Upper lobe of left lung (tissue), 4 donors: ENCODE data around the gene HCAR2.

Experiments
- EP300 ChIP-seq, 4 donors: sonication (generic); formaldehyde crosslinking; IDR thresholded peaks; one replicate each; pipeline ENCODE4 v1.5.1; 2017; ENCODE audit warnings: antibody characterized with exemption in 4 of 4, control low read depth in 2 of 4
- POLR2A ChIP-seq, 4 donors: fragments of 450-650 bp; IDR thresholded peaks; one replicate each; pipeline ENCODE4 v1.5.1; 2016 to 2017; ENCODE audit warnings: antibody characterized with exemption in 4 of 4, mild to moderate bottlenecking in 2 of 4
- TF ChIP-seq, protein P1 (sequence below), 6 experiments: fragments of 450-650 bp in 4 of 6; fragments of 200-600 bp in 2 of 6; sonication (generic) in 2 of 6; IDR thresholded peaks; one replicate each; pipeline ENCODE4 v1.5.1; 2016 to 2019; ENCODE audit warnings: antibody characterized with exemption in 6 of 6

DNA sequence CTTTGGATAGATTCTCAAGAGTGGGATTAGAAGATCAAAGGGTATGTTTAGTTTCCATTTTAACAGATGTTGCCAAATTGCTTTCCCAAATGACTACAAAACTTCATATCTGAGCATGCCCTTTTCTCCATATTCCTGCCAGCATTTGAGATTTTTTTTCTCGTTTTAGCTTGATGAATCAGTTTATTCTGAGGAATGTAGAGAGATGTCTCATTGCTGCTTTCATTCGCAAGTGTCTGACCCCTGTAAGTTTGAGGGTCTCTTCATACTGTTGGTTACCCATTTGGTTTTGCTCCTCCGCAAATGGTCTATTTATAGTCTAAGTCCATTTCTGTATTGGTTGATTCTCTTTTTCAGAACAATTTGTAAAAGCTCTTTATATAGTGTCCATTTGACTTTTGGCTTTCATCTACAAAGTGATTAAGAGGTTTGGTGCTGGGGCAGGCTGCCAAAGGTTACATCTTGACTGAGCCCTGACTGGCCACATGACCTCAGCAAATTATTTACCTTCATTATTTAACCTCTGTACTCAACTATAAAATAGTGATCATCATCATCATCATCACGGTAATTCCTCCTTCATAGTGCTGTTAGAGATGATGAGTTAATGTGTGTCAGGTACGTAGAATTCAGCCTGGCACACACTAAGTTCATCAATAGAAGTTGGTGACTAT lies 33.6 kb downstream of the HCAR2 start:
- TF ChIP-seq, protein P1, sequence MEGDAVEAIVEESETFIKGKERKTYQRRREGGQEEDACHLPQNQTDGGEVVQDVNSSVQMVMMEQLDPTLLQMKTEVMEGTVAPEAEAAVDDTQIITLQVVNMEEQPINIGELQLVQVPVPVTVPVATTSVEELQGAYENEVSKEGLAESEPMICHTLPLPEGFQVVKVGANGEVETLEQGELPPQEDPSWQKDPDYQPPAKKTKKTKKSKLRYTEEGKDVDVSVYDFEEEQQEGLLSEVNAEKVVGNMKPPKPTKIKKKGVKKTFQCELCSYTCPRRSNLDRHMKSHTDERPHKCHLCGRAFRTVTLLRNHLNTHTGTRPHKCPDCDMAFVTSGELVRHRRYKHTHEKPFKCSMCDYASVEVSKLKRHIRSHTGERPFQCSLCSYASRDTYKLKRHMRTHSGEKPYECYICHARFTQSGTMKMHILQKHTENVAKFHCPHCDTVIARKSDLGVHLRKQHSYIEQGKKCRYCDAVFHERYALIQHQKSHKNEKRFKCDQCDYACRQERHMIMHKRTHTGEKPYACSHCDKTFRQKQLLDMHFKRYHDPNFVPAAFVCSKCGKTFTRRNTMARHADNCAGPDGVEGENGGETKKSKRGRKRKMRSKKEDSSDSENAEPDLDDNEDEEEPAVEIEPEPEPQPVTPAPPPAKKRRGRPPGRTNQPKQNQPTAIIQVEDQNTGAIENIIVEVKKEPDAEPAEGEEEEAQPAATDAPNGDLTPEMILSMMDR (IDR thresholded peaks at IDR 0.05) = no peak
- TF ChIP-seq EP300 (IDR thresholded peaks at IDR 0.05) (no peak), POLR2A (IDR thresholded peaks at IDR 0.05) (no peak)
